HG02623 (cell line): ENCODE measurements around the gene MBD3L1.

Experiments
- ATAC-seq: cut with Tn5 transposase; IDR thresholded peaks from one replicate; pipeline ENCODE4 v1.9.1; 2021; ENCODE audit warnings: moderate library complexity; ENCODE audit not compliant: unreplicated experiment

Gene MBD3L1

DNA sequence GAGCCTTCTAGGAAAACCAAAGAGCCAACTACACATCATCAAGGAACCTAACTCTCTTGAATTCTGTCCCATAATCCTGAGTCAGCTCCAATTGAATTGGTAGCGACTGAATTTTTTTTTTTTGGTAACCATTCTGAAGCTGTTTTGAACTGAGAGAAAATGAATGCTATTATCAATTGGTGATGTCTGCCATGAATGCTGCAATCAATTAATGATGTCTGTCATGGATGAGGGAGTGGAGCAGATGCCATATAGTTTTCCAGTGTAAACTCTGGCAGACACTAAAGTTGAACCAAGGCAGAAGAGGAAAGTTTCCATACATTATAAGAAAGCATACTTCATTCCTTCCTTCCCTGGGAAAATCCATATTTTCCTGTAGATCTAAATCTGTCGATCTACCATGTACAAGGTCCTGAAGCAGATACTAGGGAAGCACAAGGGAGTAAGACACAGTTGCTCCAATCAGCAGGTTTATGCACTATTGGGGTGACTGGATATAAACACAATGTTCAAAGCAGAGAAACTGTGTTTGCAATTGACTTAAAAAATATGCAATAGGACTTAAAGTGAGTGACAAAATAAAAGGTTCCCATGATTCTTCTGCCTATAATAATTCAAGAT, 48.8 kb downstream of the MBD3L1 start:
- ATAC-seq: no peak

DNA sequence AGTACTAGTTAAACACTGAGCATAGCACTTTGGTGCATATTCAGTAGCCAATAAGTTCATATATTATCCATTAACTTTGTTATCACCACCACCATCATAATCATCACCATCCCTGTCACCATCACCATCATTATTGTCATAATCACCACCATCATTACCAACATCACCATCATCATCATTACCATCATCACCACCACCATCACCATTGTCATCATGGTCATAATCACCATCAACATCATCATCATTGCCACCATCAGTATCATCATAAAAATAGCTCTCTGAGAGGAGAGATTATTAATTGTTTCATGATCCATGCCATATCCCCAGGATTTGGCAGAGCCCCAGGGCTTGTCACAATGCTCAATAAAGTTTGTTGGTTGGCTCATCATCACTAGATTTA, 49.3 kb downstream of the MBD3L1 start:
- no peak for ATAC-seq

DNA sequence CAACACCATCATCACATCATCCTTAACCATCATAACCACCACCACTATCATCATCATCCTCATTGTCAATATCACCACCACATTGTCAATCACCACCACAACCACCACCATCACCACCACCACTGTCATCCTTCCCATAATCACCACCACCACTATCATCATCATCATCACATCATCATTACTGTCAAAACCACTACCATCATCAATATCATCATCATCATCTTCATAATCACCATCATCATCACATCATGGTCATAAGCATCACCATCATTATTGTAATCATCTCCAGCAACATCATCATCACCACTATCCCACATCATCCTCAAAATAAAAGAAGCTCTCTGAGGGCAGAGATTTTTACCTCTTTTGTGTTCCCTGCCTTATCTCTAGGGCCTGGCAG, 52.2 kb downstream of the MBD3L1 start:
- no peak for ATAC-seq

DNA sequence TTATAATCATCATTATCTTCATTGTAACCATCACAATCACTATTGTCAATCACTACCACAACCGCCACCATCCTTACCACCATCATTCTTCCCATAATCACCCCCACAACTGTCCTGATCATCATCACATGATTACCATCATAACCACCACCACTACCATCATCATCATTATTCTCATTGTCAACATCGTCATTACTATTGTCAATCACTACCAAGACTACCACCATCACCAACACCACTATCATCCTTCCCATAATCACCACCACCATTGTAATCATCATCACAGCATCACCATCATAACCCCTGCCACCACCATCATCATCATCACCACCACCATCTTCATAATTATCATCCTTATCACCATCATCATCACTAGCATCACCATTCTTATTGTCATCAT, 55.2 kb downstream of the MBD3L1 start:
- no peak for ATAC-seq

DNA sequence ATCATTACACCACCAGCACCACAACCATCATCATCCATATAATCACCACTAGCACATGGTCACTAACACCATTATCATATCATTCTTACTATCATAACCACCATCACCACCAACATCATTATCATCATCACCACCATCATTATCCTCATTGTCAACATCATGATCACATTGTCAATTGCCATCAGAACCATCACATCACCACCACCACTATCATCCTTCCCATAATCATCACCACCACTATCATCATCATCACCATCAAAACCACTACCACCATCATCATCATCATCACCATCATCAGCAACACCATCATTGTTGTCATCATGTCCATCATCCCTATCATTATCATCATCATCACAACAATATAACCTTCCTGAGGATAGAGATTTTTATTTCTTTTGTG, 58.1 kb downstream of the MBD3L1 start:
- ATAC-seq: no peak
